Endothelial cell of umbilical vein (primary cell): ENCODE data around the gene PLPP3. TPM values are rescaled to one million over a fixed set of nuclear protein-coding genes. Genes with fewer than 3 reads are reported as not detected.
"Not testable (repeated sequence)": the region's sequence is repeated elsewhere in the genome, so short reads cannot be mapped to it uniquely, and the experiment has no call there.

ENCODE experiments used
- BruUV-seq: library from RNA; stranded (reverse); fragments of 400-500 nt; replicated peaks from 2 replicates; lab custom pipeline; 2021; lab: Mats Ljungman, UMichigan
- CTCF ChIA-PET: fragments of 300-600, 350-600 bp; sonication (Branson Sonifier 250); formaldehyde crosslinking; loops from one replicate; lab custom pipeline; 2021; ENCODE audit warnings: antibody characterized with exemption, inconsistent platforms; lab: Charles Lee
- POLR2A ChIA-PET: fragments of 300-600, 350-600 bp; sonication (Branson Sonifier 250); formaldehyde crosslinking; loops from one replicate; lab custom pipeline; 2021; ENCODE audit warnings: antibody characterized with exemption, inconsistent platforms; lab: Charles Lee
- DNase-seq: peaks from one replicate; pipeline ENCODE4 v3.0.0-alpha.2; 2011; ENCODE audit warnings: low read depth, low spot score
- FAIRE-seq: peaks from 2 replicates; lab custom pipeline; 2011; peaks lifted over from hg19 to GRCh38; lab: Jason Lieb, UNC
- H2AFZ ChIP-seq: 2 replicates; pipeline ENCODE4 v1.6.0; 2012; ENCODE audit warnings: low read depth, low read length, control low read depth, inconsistent platforms
- H3K27ac ChIP-seq: 2 replicates; pipeline ENCODE4 v1.5.1; 2011; ENCODE audit warnings: low read depth, mild to moderate bottlenecking, control low read depth, low read length, moderate library complexity; ENCODE audit not compliant: insufficient read depth
- H3K27me3 ChIP-seq, 2 experiments: 2 replicates each; pipeline versions ENCODE4 v1.6.0 to v1.6.1; 2011; ENCODE audit warnings: low read length in 2 of 2, mixed read lengths in 1 of 2; ENCODE audit not compliant: control insufficient read depth in 2 of 2, insufficient read depth in 2 of 2
- H3K36me3 ChIP-seq, 2 experiments: 2 replicates in 1 of 2; 3 replicates in 1 of 2; pipeline ENCODE4 v1.5.1; 2011; ENCODE audit warnings: low read length in 2 of 2, mild to moderate bottlenecking in 1 of 2, moderate library complexity in 1 of 2; ENCODE audit not compliant: control insufficient read depth in 2 of 2, insufficient read depth in 2 of 2; ENCODE audit errors: extremely low read depth in 1 of 2
- H3K4me1 ChIP-seq: 3 replicates; pipeline ENCODE4 v1.5.1; 2011; ENCODE audit warnings: mild to moderate bottlenecking, low read length; ENCODE audit not compliant: control insufficient read depth, insufficient read depth; ENCODE audit errors: extremely low read depth
- H3K4me2 ChIP-seq: 2 replicates; pipeline ENCODE4 v1.6.1; 2011; ENCODE audit warnings: low read length, control low read depth, mixed read lengths; ENCODE audit not compliant: insufficient read depth
- H3K4me3 ChIP-seq, 3 experiments: fragments of 200-600 bp in 1 of 3; sonication (generic), shearing (Covaris generic) in 1 of 3; replicated peaks in 1 of 3; 2 replicates each; pipeline ENCODE4 v1.5.1; 2011 to 2016; ENCODE audit warnings: control low read depth in 3 of 3, low read length in 3 of 3, mild to moderate bottlenecking in 2 of 3, inconsistent platforms in 1 of 3, low read depth in 1 of 3, moderate library complexity in 1 of 3; ENCODE audit not compliant: insufficient read depth in 1 of 3
- H3K79me2 ChIP-seq: 2 replicates; pipeline ENCODE4 v1.6.0; 2012; ENCODE audit warnings: low read length, inconsistent platforms; ENCODE audit not compliant: control insufficient read depth, insufficient read depth
- H3K9ac ChIP-seq: replicated peaks from 2 replicates; pipeline ENCODE3; 2011; ENCODE audit warnings: low read length, control low read depth; ENCODE audit not compliant: insufficient read depth; ENCODE audit errors: extremely low read depth
- H3K9me1 ChIP-seq: replicated peaks from 3 replicates; pipeline ENCODE4 v1.6.0; 2011; ENCODE audit warnings: mild to moderate bottlenecking, low read length; ENCODE audit not compliant: control insufficient read depth, insufficient read depth; ENCODE audit errors: extremely low read depth
- H3K9me3 ChIP-seq: replicated peaks from 2 replicates; pipeline ENCODE4 v1.5.1; 2012; ENCODE audit warnings: low read length, inconsistent platforms; ENCODE audit not compliant: control insufficient read depth, insufficient read depth
- H4K20me1 ChIP-seq: replicated peaks from 2 replicates; pipeline ENCODE3; 2011; ENCODE audit warnings: mild to moderate bottlenecking, low read length; ENCODE audit not compliant: control insufficient read depth, insufficient read depth; ENCODE audit errors: extremely low read depth
- CTCF ChIP-seq, 2 donors: IDR thresholded peaks; 1 replicate in 1 of 2; 2 replicates in 1 of 2; pipeline ENCODE4 v1.5.1; 2011; ENCODE audit warnings: low read length in 2 of 2, mild to moderate bottlenecking in 2 of 2, moderate library complexity in 2 of 2, control low read depth in 1 of 2, inconsistent platforms in 1 of 2, low read depth in 1 of 2; ENCODE audit not compliant: insufficient read depth in 1 of 2; ENCODE audit errors: extremely low read depth in 1 of 2
- EZH2 ChIP-seq: IDR thresholded peaks from 2 replicates; pipeline ENCODE4 v1.6.1; 2012; ENCODE audit warnings: borderline replicate concordance, low read depth, mild to moderate bottlenecking, moderate library complexity, low read length, inconsistent platforms; ENCODE audit not compliant: severe bottlenecking
- FOS ChIP-seq: IDR thresholded peaks from 2 replicates; pipeline ENCODE4 v1.6.1; 2011; ENCODE audit warnings: mild to moderate bottlenecking, low read length, moderate library complexity, borderline replicate concordance; ENCODE audit not compliant: insufficient read depth
- GATA2 ChIP-seq: IDR thresholded peaks from 2 replicates; pipeline ENCODE4 v1.7.0; 2011; ENCODE audit warnings: low read depth, mild to moderate bottlenecking, moderate library complexity, mixed read lengths, low read length; ENCODE audit not compliant: insufficient read length, insufficient read depth
- JUN ChIP-seq: IDR thresholded peaks from 2 replicates; pipeline ENCODE4 v1.6.1; 2011; ENCODE audit warnings: borderline replicate concordance, low read depth; ENCODE audit not compliant: insufficient read length, insufficient read depth
- MAX ChIP-seq: IDR thresholded peaks from 2 replicates; pipeline ENCODE4 v1.6.1; 2011; ENCODE audit not compliant: insufficient read depth, insufficient read length
- MYC ChIP-seq: IDR thresholded peaks from one replicate; pipeline ENCODE4 v1.6.1; 2011; ENCODE audit warnings: mild to moderate bottlenecking, low read depth, low read length
- POLR2A ChIP-seq: IDR thresholded peaks from 2 replicates; pipeline ENCODE4 v1.6.1; 2012; ENCODE audit warnings: low read depth, mild to moderate bottlenecking, control low read depth, low read length
- POLR2AphosphoS5 ChIP-seq: IDR thresholded peaks from 2 replicates; pipeline ENCODE4 v1.6.1; 2012; ENCODE audit warnings: low read depth, mild to moderate bottlenecking, control low read depth, low read length, moderate library complexity; ENCODE audit not compliant: insufficient read depth
- dilution Hi-C: fragments of 300-500 bp; cut with MboI; formaldehyde crosslinking; loops from one replicate; pipeline ENCODE4 v1.15.0; 2019; ENCODE audit warnings: low sequenced_read_pairs; ENCODE audit not compliant: extremely low pct_ligation_motif_present
- intact Hi-C: fragments of 100-400 bp; cut with micrococcal nuclease; formaldehyde crosslinking; loops from one replicate; pipeline ENCODE4 v1.10.0; 2022
- polyA plus RNA-seq, 4 experiments: library from polyadenylated mRNA; depleted of rRNA in 3 of 4; stranded (reverse) in 3 of 4; unstranded in 1 of 4; fragments of >200 nt; gene quantifications; 2 replicates each; pipeline versions ENCODE4 v1.2.1 to v1.2.3, GENCODE V29; 2011 to 2012; ENCODE audit warnings: missing spikeins in 1 of 4
- total RNA-seq: library from RNA; stranded (reverse); gene quantifications from 2 replicates; pipeline ENCODE4 v1.2.3, GENCODE V29; 2021

The PLPP3 gene
- total and polyA plus RNA-seq, 2 donors (not counting 3 experiments of a cell fraction or from before 2014, with no cell fraction given), result 11.3 to 14.1 TPM

GRCh38 chr1:56595397-56596191 is 16.2 kb upstream of the PLPP3 start:
- BruUV-seq, result not testable (repeated sequence)

GRCh38 chr1:56591909-56592308 is 12.5 kb upstream of the PLPP3 start:
- Histone ChIP-seq H3K9ac (no peak overlapping the region), H3K9me1 (no peaks in the 10 kb centered on the region), H3K9me3 (no peaks in the 10 kb centered on the region), H3K4me1 (no peaks in the 10 kb centered on the region), H3K79me2 (no peaks in the 10 kb centered on the region), H3K27me3 (no peaks in the 10 kb centered on the region), H3K36me3 (no peaks in the 10 kb centered on the region), H2AFZ (no peak overlapping the region), H4K20me1 (no peaks in the 10 kb centered on the region), H3K4me2 (no peak overlapping the region), H3K4me3 (no peak overlapping the region), H3K27ac (no peak overlapping the region)
- dilution Hi-C loops (no loop called here), intact Hi-C loops (no loop called here)
- no TSS peak for BruUV-seq
- no peak for FAIRE-seq
- ChIA-PET CTCF (no interaction called here), POLR2A (no interaction called here)
- TF ChIP-seq GATA2 (no peak), MAX (no peak), POLR2A (no peak), CTCF (IDR thresholded peaks at IDR 0.05; ENCODE audit: extremely low read depth in 1 of 2, insufficient read depth in 1 of 2, low read depth in 1 of 2, low read length in 2 of 2) (no peak), MYC (no peak), EZH2 (no peak), FOS (no peak), JUN (no peak), POLR2AphosphoS5 (no peak)
- DNase-seq, result no peak

More at GRCh38 chr1:56595397-56596191, 16.2 kb upstream of the PLPP3 start:
- dilution Hi-C loops, CTCF ChIA-PET, H3K27ac ChIP-seq, H3K9me1 ChIP-seq, H3K4me3 ChIP-seq, H3K36me3 ChIP-seq, H3K27me3 ChIP-seq, DNase-seq, H4K20me1 ChIP-seq, FAIRE-seq, H2AFZ ChIP-seq, H3K9me3 ChIP-seq, H3K9ac ChIP-seq, H3K4me1 ChIP-seq, intact Hi-C loops, H3K79me2 ChIP-seq, H3K4me2 ChIP-seq, POLR2A ChIA-PET: not testable (repeated sequence)
